Fibroblast of peridontal ligament (primary cell): ENCODE data around the gene NKAIN2.
"Not testable (repeated sequence)": the region's sequence is repeated elsewhere in the genome, so short reads cannot be mapped to it uniquely, and the experiment has no call there.

Source experiments
- DNase-seq: peaks from one replicate; pipeline ENCODE4 v3.0.0-alpha.2; 2010; ENCODE audit errors: extremely low read depth

NKAIN2 gene

GRCh38 chr6:124494956-124495664, 691.4 kb downstream of the NKAIN2 start:
- DNase-seq: no peak

- DNase-seq: no peak
Measured at GRCh38 chr6:124495665-124496190, 692.1 kb downstream of the NKAIN2 start.

GRCh38 chr6:124496334-124496733, 692.7 kb downstream of the NKAIN2 start:
- DNase-seq: no peak

- DNase-seq: no peak
Measured at GRCh38 chr6:124512431-124512830, 708.8 kb downstream of the NKAIN2 start.

GRCh38 chr6:124517339-124517738, 713.7 kb downstream of the NKAIN2 start:
- DNase-seq: no peak

GRCh38 chr6:124520514-124520913, 716.8 kb downstream of the NKAIN2 start:
- DNase-seq: peak; percentile 1

GRCh38 chr6:124522335-124522734, 718.7 kb downstream of the NKAIN2 start:
- DNase-seq: no peak

GRCh38 chr6:124524491-124525200, 721.0 kb downstream of the NKAIN2 start:
- no peak for DNase-seq

- no peak for DNase-seq
Measured at GRCh38 chr6:124530926-124531325, 727.3 kb downstream of the NKAIN2 start.

- DNase-seq: no peak
Measured at GRCh38 chr6:124535299-124535698, 731.6 kb downstream of the NKAIN2 start.

GRCh38 chr6:124535746-124536145, 732.1 kb downstream of the NKAIN2 start:
- DNase-seq: peak; percentile 2

GRCh38 chr6:124536157-124536841, 732.6 kb downstream of the NKAIN2 start:
- DNase-seq: no peak

- DNase-seq: peak; percentile 2
Measured at GRCh38 chr6:124536842-124537191, 733.2 kb downstream of the NKAIN2 start.

GRCh38 chr6:124539096-124539495, 735.4 kb downstream of the NKAIN2 start:
- DNase-seq: no peak

- no peak for DNase-seq
Measured at GRCh38 chr6:124541573-124541972, 737.9 kb downstream of the NKAIN2 start.

GRCh38 chr6:124546601-124547000, 742.9 kb downstream of the NKAIN2 start:
- no peak for DNase-seq

- no peak for DNase-seq
Measured at GRCh38 chr6:124551711-124552233, 748.1 kb downstream of the NKAIN2 start.

GRCh38 chr6:124557873-124558272, 754.2 kb downstream of the NKAIN2 start:
- no peak for DNase-seq

GRCh38 chr6:124560078-124560477, 756.4 kb downstream of the NKAIN2 start:
- not testable (repeated sequence) for DNase-seq

- no peak for DNase-seq
Measured at GRCh38 chr6:124560873-124561567, 757.4 kb downstream of the NKAIN2 start.

GRCh38 chr6:124561635-124562130, 758.0 kb downstream of the NKAIN2 start:
- DNase-seq: no peak

GRCh38 chr6:124564125-124564524, 760.5 kb downstream of the NKAIN2 start:
- not testable (repeated sequence) for DNase-seq
